ENCODE data around the gene TIMP4.

TIMP4 gene

DNA sequence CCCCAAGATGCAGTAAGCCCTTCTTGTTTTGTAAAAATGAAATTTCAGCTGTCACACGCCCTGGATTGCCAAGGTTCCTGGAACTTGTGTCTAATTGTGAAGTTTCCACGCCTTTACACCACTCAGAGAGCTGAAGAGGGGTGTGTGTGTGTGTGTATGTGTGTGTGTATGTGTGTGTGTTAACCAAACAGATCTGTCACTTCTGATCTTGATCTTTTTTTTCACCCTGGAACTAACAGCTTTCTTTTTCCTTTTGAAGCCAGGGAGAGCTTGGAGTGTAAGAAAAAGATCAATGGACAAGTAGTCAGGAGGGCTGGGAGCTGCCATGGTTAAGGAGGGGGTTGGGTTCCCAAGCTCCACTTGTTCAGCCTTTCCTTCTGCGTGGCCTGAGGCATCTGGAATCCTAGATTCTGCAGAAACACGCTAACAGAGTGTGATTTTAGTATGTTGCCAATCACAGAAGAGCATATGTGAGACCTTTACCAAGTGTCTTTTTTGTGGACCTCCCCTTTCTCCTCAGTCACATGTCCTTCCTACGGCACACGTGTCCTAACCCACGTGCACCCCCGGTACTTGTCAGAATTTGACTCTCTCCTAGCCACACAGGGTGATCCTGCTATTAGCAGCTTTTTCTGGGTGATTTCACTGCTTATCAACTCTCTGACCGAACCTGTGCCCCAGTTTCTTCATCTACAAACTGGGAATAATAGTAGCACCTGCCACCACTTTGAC lies 11.5 kb downstream of the TIMP4 start:
- no peak for DNase-seq

DNA sequence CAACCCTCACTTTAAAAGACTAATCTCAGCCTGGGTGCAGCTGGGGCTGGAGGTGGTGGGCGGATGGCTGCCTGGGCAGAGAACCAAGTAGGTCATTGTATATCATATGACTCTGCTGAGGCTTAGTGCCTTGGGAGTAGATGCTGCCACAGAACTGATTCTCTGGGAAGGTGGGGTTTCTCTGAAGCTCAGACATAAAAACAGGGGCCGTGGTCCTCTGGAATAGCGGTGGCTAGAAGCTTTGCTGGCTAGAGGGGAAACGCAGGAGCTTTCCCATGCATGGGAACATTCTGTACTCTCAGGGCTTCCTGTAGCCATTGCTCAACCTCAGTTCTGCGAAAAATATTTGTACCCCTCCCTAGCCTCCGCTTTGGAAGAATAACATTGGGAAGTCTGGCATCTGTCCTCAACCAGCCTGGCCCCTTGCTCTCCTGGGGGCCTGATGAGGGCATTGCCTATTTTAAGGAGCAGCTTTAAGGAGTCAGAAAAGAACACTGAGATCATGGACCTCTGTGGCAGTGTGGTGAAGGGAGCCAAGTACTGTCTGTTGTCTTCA lies 14.7 kb downstream of the TIMP4 start:
- peak; percentile 34 for DNase-seq

DNA sequence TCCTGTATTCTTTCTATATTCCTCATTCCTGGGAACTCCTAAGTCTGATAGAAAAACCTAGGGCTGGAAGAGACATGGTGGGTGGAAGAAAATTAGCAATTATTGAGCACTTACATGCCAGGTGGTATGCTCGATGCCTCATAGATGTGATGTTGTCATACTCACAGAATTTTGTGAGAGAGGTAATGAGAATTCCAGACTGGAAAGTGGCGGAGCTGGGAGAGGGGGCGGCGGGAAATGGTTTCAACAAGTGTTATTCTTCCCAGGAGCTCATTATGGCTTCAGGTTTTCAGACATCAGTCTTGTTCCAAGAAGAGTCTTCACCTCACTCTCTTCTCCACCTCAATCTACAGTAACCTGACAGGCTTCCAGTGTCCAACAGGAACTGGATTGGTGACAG lies 16.2 kb downstream of the TIMP4 start:
- DNase-seq, result no peak

DNA sequence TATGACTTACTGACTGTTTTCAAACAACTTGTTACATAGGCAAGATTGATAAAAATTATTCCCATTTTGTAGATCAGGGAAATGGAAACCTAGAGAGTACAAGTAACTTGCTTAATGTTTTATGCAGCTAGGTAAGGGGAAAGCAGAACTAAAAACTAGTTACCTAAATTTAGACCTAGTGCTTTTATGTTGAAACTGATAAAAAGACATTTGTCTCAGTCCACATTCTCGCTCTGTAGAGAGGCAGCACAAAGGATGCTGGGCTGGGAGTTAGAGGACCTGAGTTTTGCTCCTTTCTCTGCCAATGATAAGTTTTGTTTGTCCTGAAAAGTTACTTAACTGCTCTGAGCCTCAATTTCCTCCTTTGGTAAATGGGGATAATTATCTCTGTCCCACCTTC lies 17.4 kb downstream of the TIMP4 start:
- DNase-seq, result no peak

DNA sequence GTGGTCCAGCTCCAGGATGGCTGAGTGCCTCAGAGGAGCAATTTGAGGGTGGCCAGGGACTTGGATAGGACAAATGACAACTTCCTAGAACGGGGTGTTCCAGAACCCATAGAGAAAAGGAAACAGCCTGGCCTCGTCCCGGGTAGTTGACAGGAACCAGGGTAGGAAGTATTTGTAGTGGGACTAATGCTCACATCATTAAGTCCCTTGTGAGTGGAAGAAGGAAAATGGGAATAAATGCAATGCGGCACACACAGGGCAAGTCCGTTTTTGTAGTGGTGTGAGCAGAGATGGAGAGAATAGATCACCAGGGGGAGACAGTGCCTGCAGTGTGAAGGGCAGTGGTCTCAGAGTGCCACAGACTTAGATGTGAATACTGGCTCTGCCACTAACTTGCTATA lies 19.6 kb downstream of the TIMP4 start:
- peak; percentile 72 for DNase-seq

DNA sequence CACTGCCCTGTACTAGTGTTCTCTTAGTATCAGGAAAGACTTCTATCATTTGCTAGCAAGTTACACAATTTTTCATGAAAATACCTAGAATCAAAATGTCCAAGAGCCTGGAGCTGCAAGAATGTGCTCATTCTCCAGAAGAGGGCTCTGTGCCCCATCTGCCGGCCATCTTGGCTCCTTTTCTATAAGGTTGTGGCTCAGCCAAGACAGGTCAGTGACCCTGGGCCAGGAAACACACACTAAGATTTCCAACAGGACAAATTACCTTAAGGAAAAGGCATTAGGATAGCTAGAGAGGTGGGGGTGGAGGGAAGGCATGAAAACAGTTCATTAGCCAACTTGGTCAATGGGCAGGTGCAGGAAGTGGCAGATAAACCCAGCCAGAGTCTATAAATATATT lies 20.7 kb downstream of the TIMP4 start:
- peak; percentile 31 for DNase-seq

DNA sequence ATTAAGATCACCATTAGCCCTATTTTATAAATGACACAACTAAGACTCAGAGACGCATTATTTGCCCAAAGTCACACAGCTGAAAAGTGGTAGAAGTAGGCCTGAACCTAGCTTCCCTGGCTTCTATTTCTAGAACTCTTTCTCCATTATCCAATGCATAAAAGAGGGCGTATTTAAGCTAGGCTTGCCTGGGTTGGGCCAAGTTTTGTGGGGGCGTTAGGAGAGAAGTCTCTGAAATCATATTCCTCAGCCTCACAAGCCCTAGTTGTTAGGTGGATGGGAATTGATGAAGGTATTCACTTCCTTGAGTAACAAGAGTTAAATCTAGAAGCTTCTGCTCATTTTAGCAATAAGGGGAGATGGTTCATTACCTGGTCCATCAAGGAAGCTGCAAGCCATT lies 22.3 kb downstream of the TIMP4 start:
- no peak for DNase-seq

DNA sequence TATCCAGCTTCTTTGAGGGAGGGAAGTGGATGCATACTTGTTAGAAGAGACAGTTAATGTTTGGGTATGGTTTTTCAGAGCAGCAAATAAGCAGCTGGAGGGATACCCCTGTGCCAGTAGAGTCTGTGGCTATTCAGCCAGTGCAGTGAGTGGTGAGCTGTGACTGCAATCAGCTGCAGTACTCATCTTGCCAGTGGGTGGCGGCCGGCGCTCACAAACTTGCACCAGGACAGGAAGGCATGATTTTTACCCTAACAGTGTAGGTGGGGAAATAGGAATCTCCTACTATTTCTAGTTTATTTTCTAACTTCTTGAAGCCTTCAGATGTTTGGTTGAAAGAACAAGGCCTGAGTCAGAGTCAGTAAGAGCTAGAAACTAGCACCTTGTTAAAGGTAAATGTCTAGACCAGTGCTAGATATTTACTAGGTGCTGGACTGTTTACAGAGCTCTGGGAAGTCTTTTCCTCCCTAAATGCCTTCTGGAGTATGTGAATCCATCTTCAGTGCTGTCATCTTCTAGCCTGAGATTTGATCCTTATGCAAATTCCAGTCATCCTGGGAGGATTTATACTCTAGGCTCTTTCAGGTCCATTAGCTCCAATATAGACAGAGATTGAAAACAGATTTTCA lies 23.6 kb downstream of the TIMP4 start:
- DNase-seq, result peak; percentile 64

DNA sequence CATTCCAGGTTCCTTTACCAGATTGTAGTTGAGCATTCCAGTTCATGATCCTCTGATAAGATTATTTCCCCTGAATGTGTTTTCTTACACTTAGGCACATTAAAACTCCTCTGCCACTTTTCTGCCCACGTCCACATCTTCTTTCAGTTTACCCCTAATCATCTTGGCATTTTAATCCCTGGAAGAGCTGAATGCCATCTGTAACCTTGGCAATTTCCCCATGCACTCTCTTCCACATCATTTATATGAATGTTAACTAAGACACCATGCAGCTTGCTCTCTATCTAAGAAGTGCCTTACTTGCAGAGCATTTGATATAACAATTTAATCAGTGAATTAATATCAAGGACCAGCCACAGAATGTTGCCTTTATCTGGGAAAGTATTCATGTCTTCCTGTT lies 25.8 kb downstream of the TIMP4 start:
- no peak for DNase-seq

DNA sequence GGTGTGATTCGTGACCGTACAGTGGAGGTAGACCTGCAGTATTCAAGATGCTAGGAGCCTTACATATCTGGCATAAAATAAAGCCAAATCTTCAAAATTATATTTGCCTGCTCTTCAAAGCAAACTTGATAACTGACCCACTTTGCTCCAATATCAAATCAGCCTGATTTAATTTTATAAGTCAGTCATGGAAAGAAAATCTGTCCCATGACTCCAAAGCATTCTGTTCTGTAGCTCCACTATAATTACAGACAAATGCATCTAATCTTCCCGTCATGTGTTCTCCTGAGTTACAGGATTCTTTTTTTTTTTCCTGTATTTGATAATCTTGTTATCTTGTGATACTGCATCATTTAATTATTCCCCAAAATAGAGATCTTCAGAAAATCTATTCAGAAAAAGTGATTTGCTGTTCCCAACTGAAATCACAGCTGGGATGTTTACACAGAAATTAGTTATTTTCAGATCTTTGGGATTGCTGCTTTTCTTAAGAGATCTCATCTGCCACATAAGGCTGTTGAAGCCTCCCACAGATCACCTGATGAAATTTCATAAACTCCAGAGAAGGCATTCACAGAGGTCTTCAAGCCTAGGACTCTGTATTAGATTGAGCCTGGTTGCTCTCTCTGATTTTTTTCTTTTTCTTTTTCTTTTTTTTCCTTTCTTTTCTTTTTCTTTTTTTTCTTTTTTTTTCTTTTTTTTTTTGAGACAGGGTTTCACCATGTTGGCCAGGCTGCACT lies 27.2 kb downstream of the TIMP4 start:
- no peak for DNase-seq

DNA sequence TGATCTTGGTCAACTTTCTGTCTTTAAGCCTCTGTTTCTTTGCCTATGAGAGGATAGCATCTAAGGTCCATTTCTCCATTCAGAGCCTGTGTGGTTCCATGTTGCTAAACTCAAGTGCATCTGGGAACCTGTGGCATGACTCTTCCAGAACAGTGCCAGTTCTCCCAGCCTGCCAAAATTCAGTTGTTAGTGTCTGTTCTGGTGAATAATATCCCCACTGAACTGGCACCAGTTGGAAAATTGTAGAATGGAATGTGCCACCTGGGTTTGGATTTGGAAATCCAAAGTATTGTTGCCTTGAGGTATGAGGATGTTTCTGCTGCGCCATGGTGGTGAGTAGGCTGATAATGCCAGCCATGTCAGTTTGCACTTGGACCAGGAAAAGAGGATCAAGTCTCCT lies 31.3 kb downstream of the TIMP4 start:
- DNase-seq, result no peak

DNA sequence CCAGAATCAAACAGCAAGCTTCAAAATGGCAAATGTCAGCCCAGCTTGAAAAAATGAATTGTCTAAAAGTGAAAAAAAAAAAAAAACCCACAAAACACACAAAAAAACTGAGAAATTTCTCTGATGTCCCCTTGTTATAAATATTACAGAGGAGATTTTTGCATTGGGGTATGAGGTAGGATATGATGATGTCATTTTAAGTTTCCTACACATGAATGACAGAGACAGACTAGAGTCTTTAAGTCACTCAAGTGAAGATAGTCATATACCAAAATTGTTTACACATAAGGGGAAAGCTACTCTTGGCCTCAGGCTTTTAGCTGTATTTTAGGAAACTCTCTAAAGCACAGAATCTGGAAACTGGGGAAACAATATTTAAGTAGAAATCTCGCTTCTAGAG lies 32.9 kb downstream of the TIMP4 start:
- DNase-seq, result no peak

DNA sequence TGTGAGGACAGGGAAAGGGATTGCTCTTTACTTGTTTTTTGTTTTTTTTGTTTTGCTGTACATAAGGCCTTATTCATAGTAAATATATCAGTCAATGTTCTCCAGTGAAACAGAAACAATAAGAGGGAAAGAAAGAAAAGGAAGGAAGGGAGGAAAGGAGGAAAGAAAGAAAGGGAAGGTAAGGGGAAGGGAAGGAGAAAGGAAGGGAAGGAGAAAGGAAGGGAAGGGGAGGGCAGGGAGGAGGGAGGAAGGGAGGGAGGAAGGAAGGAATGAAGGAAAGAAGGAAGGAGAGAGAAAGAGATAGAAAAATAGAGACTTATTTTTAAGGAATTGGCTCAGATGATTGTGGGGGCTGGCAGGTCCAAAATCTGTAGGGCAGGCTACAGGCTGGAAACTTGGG lies 37.2 kb downstream of the TIMP4 start:
- no peak for DNase-seq

DNA sequence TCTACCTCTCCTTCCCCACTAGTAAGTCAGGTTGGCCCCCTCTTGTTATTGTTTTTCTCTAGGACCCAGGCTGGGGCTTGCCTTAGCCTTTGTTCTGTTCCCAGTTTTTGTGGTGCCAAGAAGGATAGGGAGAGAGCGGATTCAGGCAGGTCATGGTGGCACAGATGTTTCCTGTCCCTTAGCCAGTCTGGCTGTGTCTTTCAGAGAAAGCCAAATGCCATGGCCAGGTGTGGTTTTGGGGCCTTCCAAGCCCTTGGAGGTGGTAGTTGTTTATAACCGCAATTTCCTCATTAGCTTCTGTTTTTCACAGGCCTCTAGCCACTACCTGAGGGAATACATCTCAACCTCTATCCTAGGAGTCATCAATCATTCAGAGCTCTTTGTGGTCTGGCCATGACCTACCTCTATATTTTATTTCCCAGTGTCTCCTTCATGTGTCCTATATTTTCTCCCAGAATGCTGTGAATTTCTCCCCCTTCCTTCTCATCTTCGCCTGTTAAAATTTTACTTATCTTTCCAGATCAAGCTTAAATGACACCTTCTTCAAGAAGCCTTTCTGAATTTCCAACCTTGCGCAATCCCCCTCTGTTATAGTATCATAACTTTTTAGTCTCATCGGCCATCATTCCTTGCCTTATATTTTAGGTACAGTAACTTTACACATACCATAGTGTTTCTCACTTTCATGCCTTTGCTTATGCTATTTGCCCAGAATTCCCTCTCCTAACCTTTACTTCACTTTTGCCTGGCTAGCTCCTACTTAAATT lies 38.2 kb downstream of the TIMP4 start:
- no peak for DNase-seq

DNA sequence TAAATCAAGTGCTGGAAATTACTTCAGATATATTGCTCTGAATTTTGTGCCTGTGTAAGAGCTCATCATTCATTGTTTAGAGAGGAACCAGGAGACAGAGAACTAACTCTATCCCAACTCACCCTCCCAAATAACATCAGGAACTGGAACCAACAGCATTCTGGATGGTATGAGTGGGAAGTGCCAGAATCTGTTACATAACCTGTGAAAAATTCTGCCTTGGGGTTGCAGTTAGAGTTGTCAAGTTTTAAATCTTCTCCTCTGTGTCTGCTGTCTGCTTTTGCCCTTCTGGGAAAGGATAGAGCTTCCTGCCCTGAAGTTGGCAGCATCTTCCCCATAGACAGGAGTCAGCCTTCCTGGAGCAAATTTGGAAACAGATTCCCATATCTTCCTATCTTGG lies 41.2 kb downstream of the TIMP4 start:
- DNase-seq, result no peak

DNA sequence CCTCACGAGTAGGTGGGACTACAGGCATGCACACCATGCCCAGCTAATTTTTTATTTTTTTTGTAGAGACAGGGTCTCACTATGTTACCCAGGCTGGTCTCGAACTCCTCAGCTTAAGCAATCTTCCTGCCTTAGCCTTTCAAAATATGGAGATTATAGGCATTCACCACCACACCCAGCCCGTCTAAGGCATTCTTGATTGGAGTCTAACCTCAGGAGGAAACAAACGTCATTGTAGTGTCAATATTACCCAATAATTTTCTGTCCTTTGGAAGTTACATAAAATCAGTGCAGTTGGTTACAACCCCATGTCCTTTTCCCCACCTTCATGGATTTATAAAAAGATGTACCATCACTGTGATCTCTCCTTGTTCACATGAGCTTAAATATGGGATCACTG lies 41.8 kb downstream of the TIMP4 start:
- no peak for DNase-seq

DNA sequence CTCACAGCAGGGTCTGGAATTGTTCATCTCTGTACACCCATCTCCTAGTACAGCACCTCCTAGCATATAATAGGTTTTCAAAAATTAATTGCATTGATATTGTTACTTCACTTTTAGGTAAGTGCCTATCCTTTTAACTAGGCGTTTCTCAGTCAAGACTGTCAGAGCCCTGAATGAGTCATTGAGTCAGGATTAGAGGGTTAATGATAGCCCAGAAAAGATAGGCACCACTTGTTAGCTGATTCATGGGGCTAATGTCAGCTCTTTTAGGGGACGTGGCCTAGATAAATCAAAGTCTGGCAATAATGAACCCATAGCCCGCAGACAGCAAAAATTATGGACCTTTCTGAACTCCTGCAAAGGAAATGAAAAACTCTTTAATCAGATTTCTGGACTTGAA lies 42.9 kb downstream of the TIMP4 start:
- DNase-seq, result no peak

DNA sequence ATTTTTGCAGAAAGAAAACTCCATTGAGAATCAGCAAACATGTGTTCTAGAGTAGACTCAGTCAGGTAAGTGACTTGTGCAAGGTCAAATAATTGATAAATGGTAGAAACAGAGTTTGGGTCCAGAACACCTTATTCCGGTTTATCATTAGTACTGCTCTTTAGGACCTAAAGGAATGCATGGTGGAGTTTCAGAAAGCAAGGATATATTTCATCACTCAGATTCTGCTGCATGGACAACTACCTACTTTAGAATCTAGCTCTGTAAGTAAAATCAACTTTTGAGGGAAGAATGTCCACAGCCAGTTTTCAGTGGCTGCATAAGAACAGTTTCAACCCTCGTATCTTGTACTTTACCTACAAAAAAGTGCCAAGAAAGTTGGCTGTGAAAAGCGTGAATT lies 43.6 kb downstream of the TIMP4 start:
- no peak for DNase-seq

DNA sequence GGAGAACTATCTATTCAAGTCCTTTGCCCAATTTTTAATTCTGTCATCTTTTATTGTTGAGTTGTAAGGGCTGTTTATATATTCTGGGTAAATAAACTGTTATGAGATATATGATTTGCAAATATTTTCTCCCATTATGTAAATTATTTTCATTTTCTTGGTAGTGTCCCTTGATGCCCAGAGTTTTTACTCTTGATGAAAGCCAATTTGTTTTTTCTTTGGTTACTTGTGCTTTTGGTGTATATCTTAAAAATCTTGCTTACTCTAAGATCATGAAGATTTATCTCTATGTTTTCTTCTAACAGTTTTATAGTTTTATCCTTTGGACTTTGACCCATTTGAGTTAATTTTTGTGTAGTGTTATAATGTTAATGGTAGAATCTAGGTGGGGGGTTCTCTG lies 44.5 kb downstream of the TIMP4 start:
- no peak for DNase-seq

DNA sequence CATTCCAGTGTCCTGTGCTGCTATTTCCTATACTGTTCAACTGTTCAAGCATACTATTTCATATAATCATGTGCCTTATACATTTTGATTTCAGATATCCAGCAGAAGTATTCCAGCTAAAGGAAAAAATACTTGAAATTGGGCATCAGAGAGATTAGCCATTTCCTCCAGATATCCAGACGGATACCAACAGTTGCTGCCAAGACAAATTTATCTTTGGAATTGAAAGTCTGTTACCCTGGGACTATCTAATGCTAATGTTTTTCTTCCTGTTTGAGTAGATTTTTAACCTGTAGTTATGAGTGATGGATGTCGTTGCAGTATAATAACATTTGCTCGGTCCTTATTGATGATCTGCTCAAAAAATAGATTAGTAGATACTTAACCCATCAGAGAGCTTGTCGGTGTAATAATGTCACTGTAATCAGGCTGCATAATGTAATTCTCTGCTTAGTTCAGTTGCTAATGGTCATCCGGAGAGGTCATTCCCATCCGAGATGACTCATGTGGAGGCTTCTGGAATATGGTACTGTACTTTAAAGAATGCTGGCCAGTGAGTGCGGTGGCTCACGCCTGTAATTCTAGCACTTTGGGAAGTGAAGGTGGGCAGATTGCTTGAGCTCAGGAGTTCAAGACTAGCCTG lies 51.5 kb downstream of the TIMP4 start:
- no peak for DNase-seq
